OCI-LY3 (cell line): Measurements from ENCODE around the gene ALDH3B2.

Source experiments
- EZH2phosphoT487 ChIP-seq: fragments of 200-600 bp; shearing (Covaris generic); IDR thresholded peaks from 2 replicates; pipeline ENCODE4 v1.6.1; 2018; ENCODE audit warnings: antibody characterized with exemption, mixed run types, low read depth
- TF ChIP-seq, protein P1 (sequence below): fragments of 200-600, 300-600 bp; sonication (generic); IDR thresholded peaks from 2 replicates; pipeline ENCODE4 v1.5.1; 2014; ENCODE audit warnings: antibody characterized with exemption, low read length, low read depth

GRCh38 chr11:67631411-67631810, 43.0 kb downstream of the ALDH3B2 start:
- TF ChIP-seq, protein P1, sequence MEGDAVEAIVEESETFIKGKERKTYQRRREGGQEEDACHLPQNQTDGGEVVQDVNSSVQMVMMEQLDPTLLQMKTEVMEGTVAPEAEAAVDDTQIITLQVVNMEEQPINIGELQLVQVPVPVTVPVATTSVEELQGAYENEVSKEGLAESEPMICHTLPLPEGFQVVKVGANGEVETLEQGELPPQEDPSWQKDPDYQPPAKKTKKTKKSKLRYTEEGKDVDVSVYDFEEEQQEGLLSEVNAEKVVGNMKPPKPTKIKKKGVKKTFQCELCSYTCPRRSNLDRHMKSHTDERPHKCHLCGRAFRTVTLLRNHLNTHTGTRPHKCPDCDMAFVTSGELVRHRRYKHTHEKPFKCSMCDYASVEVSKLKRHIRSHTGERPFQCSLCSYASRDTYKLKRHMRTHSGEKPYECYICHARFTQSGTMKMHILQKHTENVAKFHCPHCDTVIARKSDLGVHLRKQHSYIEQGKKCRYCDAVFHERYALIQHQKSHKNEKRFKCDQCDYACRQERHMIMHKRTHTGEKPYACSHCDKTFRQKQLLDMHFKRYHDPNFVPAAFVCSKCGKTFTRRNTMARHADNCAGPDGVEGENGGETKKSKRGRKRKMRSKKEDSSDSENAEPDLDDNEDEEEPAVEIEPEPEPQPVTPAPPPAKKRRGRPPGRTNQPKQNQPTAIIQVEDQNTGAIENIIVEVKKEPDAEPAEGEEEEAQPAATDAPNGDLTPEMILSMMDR: no peak
- TF ChIP-seq EZH2phosphoT487: no peak
